HL-60 (cell line): ENCODE data around the gene KCNJ1.

Experiments used
- DNase-seq, 2 experiments: peaks; one replicate each; pipeline ENCODE4 v3.0.0-alpha.2; 2010 to 2020; ENCODE audit warnings: low read depth in 1 of 2, low spot score in 1 of 2
- H3K27ac ChIP-seq: fragments of 250-450 bp; sonication (Bioruptor Pico); replicated peaks from 2 replicates; pipeline ENCODE4 v1.5.1; 2020; ENCODE audit warnings: mild to moderate bottlenecking, moderate library complexity
- H3K27me3 ChIP-seq: fragments of 250-450 bp; sonication (Bioruptor Pico); 2 replicates; pipeline ENCODE4 v1.5.1; 2021; ENCODE audit warnings: mild to moderate bottlenecking, moderate library complexity; ENCODE audit not compliant: insufficient read depth, poor library complexity, severe bottlenecking
- H3K4me3 ChIP-seq: replicated peaks from 2 replicates; pipeline ENCODE4 v1.5.1; 2011; ENCODE audit warnings: mild to moderate bottlenecking, control low read depth, low read length; ENCODE audit not compliant: insufficient read depth
- CTCF ChIP-seq: IDR thresholded peaks from one replicate; pipeline ENCODE4 v1.5.1; 2011; ENCODE audit warnings: low read length, control low read depth, inconsistent platforms; ENCODE audit not compliant: insufficient read depth
- GABPA ChIP-seq: IDR thresholded peaks from 2 replicates; pipeline ENCODE4 v1.6.1; 2012; ENCODE audit warnings: low read depth
- POLR2AphosphoS5 ChIP-seq: IDR thresholded peaks from 2 replicates; pipeline ENCODE4 v1.6.1; 2012; ENCODE audit warnings: low read depth
- REST ChIP-seq: IDR thresholded peaks from 2 replicates; pipeline ENCODE4 v1.6.1; 2012; ENCODE audit warnings: low read depth; ENCODE audit not compliant: insufficient replicate concordance
- SPI1 ChIP-seq: IDR thresholded peaks from 2 replicates; pipeline ENCODE4 v1.6.1; 2012; ENCODE audit warnings: low read depth, mild to moderate bottlenecking, borderline replicate concordance

Gene KCNJ1

DNA sequence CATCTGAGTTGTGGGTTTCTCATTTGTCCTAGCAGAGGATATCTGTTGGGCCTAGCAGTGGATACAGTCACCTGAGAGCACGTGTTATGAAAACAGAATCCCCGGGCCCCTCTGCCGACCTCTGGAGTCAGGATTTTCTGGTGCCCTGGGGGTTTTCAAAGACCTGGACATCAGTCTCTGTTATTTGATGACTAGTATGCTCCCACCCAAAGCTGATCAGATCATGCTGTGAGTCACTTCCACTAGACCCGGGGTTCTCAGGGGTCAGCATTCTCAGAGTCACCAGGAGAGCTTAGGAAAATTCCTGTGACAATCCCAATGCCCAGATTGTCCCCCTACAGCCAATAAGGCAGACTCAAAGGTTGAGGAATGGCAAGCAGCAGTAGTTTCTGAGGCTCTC is 38.7 kb downstream of the KCNJ1 start:
- H3K27me3 ChIP-seq, result no peaks in the 10 kb centered on the region
- no peak for DNase-seq
- no peak overlapping the region for H3K4me3 ChIP-seq
- H3K27ac ChIP-seq, result no peak overlapping the region
- no peak for TF ChIP-seq SPI1
- no peak for TF ChIP-seq POLR2AphosphoS5
- TF ChIP-seq REST, result no peak
- TF ChIP-seq GABPA, result no peak
- no peak for TF ChIP-seq CTCF

GRCh38 chr11:128827191-128827893 is 39.8 kb downstream of the KCNJ1 start:
- no peak overlapping the region for H3K27ac ChIP-seq
- H3K4me3 ChIP-seq, result no peak overlapping the region
- TF ChIP-seq POLR2AphosphoS5, result no peak
- no peak for DNase-seq
- H3K27me3 ChIP-seq, result no peaks in the 10 kb centered on the region

GRCh38 chr11:128825050-128825784 is 41.9 kb downstream of the KCNJ1 start:
- H3K27ac ChIP-seq, result no peak overlapping the region
- no peak for DNase-seq
- TF ChIP-seq POLR2AphosphoS5 (no peak), SPI1 (no peak), REST (no peak), GABPA (no peak), CTCF (no peak)
- no peak overlapping the region for H3K4me3 ChIP-seq
- no peaks in the 10 kb centered on the region for H3K27me3 ChIP-seq

GRCh38 chr11:128824191-128825049 is 42.7 kb downstream of the KCNJ1 start:
- Histone ChIP-seq H3K27ac (no peak overlapping the region), H3K27me3 (no peaks in the 10 kb centered on the region), H3K4me3 (no peak overlapping the region)
- DNase-seq, result no peak
- TF ChIP-seq CTCF, result no peak
- TF ChIP-seq POLR2AphosphoS5, result no peak
